ENCODE results near the gene PIK3CA.

PIK3CA gene

DNA sequence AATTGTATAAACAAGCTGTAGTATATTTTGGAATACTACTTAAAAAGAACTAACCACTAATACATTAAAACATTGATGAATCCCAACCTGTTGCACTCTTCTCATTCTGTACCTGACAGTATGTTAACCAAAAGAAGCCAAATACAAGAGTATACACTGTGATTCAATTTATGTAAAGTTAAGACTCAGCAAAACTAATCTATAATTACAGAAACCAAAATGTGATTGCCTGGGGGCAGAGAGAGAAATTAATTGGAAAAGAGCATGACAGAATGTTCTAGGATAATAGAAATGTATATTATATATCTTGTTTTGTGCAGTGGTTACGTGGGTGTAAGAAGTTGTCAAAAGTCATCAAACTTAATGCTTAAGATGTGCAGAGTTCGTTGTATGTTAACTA lies 31.1 kb downstream of the PIK3CA start:
- H3K36me3 ChIP-seq (ENCODE audit: insufficient read depth, low read length) = no peaks in the 10 kb centered on the region; the same call in 1 of the 2 replicates
- peak overlapping the region; percentile 14 for H3K4me3 ChIP-seq
- H3K9ac ChIP-seq (ENCODE audit: insufficient read length) = no peak overlapping the region
- TF ChIP-seq FOXP2 (optimal IDR thresholded peaks at IDR 0.05; ENCODE audit: control extremely low read depth, extremely low read length, insufficient read depth) (no peak), EZH2 (IDR thresholded peaks at IDR 0.05) (no peak), POLR2AphosphoS5 (IDR thresholded peaks at IDR 0.05; ENCODE audit: borderline replicate concordance, low read depth, low read length) (no peak; the same call in 1 of the 2 replicates)
- peak; percentile 89 for DNase-seq (ENCODE audit: low read depth, low spot score)
- H3K27ac ChIP-seq = peak overlapping the region; percentile 37
- H3K9me3 ChIP-seq (ENCODE audit: low read depth, low read length) = no peaks in the 10 kb centered on the region

DNA sequence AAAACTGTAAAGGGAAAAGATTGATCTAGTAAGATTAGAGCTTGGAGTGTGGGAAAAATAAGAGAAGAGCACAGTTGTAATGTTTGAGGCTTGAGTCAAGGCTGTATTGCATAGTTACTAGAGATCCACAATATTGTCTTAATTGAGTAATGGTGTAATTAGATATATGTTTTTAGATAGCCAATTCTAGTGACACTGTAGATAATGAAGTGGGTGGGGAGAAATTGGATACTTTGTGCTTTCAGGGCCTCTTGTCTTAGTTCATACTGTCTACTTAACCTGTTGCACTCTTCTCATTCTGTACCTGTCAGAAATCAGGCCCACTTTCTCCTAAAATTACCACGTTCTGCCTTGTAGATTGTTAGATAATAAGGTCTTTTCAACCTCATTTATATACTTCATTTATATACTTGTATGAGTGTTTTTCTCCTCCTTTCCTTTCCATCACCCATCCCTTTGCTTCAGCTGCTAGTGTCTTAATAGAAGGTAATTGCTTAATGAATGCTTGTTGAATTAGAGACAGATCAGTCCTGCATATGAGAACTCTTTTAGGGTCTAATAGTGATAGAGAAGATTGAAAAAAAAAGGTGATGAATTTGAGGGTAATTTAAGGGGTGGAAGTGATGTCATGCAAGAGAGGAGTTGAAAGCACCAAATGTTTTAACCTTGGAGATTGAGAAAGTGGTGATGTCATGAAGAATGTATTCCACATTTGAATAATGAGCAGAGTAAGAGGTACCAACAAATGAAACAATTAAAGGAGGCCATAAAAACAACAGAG lies 32.0 kb downstream of the PIK3CA start:
- Histone ChIP-seq H3K36me3 (ENCODE audit: insufficient read depth, low read length) (no peaks in the 10 kb centered on the region; the same call in 1 of the 2 replicates), H3K9ac (ENCODE audit: insufficient read length) (no peak overlapping the region), H3K4me3 (no peak overlapping the region), H3K27ac (peak overlapping the region; percentile 47), H3K9me3 (ENCODE audit: low read depth, low read length) (no peaks in the 10 kb centered on the region)
- no peak for TF ChIP-seq POLR2AphosphoS5 (IDR thresholded peaks at IDR 0.05; ENCODE audit: borderline replicate concordance, low read depth, low read length)
- no peak for TF ChIP-seq EZH2 (IDR thresholded peaks at IDR 0.05)
- TF ChIP-seq FOXP2 (optimal IDR thresholded peaks at IDR 0.05; ENCODE audit: control extremely low read depth, extremely low read length, insufficient read depth) = no peak
- DNase-seq (ENCODE audit: low read depth, low spot score) = no peak

DNA sequence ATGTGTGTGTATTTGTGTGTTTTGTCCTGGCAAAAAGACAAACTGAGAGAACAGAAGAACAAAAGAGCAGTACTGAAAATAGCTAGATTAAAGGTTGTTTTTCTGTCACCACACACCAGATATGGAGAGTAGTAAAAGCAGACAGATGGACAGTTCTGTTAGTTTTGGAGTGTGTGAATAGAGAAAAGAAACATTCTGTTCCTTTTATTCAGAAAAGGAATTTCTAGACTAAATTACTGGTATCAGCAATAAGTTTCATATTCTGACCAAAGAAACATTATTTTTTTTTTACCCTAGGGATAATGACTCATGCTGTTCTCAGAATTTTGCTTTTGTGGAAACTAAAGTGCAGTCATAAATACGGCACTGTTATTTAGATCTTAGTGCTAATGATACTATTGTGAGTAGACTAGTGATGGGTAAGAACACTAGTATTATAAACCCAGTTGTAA lies 32.9 kb downstream of the PIK3CA start:
- Histone ChIP-seq H3K36me3 (ENCODE audit: insufficient read depth, low read length) (no peaks in the 10 kb centered on the region; the same call in 1 of the 2 replicates), H3K9me3 (ENCODE audit: low read depth, low read length) (no peaks in the 10 kb centered on the region), H3K27ac (peak overlapping the region; percentile 47), H3K4me3 (0 out of 2 replicates have a peak overlapping the region, but pooled peaks have one; percentile 5), H3K9ac (ENCODE audit: insufficient read length) (no peak overlapping the region)
- no peak for TF ChIP-seq EZH2 (IDR thresholded peaks at IDR 0.05)
- no peak; the same call in 1 of the 2 replicates for TF ChIP-seq POLR2AphosphoS5 (IDR thresholded peaks at IDR 0.05; ENCODE audit: borderline replicate concordance, low read depth, low read length)
- TF ChIP-seq FOXP2 (optimal IDR thresholded peaks at IDR 0.05; ENCODE audit: control extremely low read depth, extremely low read length, insufficient read depth) = no peak
- DNase-seq (ENCODE audit: low read depth, low spot score) = no peak

DNA sequence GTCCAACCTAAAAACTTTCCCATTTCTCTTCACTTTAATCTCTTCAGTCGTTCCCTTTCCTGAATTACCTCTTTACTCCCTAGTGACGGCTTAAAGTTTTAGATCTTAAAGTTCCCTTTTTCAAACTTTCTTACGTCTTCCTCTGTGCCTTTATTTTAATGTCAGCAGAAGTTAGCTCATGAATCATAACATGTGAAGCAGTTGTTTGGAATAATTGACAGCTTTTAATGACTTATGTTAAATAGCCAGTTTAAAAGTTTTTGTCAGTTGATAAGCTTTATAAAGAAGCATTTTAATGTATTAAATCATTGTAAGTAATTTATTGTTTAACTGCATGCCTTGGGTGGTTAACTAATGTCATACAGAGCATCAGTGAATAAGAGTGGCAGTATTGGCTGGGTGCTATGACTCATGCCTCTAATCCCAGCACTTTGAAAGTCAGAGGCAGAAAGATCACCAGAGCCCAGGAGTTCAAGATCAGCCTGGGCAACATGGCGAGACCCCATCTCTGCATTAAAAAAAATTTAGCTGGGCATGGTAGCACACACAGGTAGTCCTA lies 33.9 kb downstream of the PIK3CA start:
- no peak overlapping the region for H3K27ac ChIP-seq
- no peak for TF ChIP-seq EZH2 (IDR thresholded peaks at IDR 0.05)
- no peak for TF ChIP-seq FOXP2 (optimal IDR thresholded peaks at IDR 0.05; ENCODE audit: control extremely low read depth, extremely low read length, insufficient read depth)
- no peak for TF ChIP-seq POLR2AphosphoS5 (IDR thresholded peaks at IDR 0.05; ENCODE audit: borderline replicate concordance, low read depth, low read length)
- DNase-seq (ENCODE audit: low read depth, low spot score) = no peak
- H3K4me3 ChIP-seq = no peak overlapping the region
- no peaks in the 10 kb centered on the region for H3K9me3 ChIP-seq (ENCODE audit: low read depth, low read length)
- no peaks in the 10 kb centered on the region for H3K36me3 ChIP-seq (ENCODE audit: insufficient read depth, low read length)
- no peak overlapping the region for H3K9ac ChIP-seq (ENCODE audit: insufficient read length)

- no peak overlapping the region for H3K9ac ChIP-seq (ENCODE audit: insufficient read length)
- H3K9me3 ChIP-seq (ENCODE audit: low read depth, low read length) = no peaks in the 10 kb centered on the region
These were observed 34.7 kb downstream of the PIK3CA start for GRCh38 chr3:179182902-179183301.

GRCh38 chr3:179184826-179185225 lies 36.7 kb downstream of the PIK3CA start:
- Histone ChIP-seq H3K9me3 (ENCODE audit: low read depth, low read length) (no peaks in the 10 kb centered on the region), H3K9ac (ENCODE audit: insufficient read length) (no peak overlapping the region), H3K27ac (no peak overlapping the region), H3K36me3 (ENCODE audit: insufficient read depth, low read length) (no peaks in the 10 kb centered on the region), H3K4me3 (no peak overlapping the region)
- DNase-seq (ENCODE audit: low read depth, low spot score) = no peak
- TF ChIP-seq FOXP2 (optimal IDR thresholded peaks at IDR 0.05; ENCODE audit: control extremely low read depth, extremely low read length, insufficient read depth) = no peak
- TF ChIP-seq EZH2 (IDR thresholded peaks at IDR 0.05) = no peak
- TF ChIP-seq POLR2AphosphoS5 (IDR thresholded peaks at IDR 0.05; ENCODE audit: borderline replicate concordance, low read depth, low read length) = no peak

More at GRCh38 chr3:179182902-179183301, 34.7 kb downstream of the PIK3CA start:
- no peak for DNase-seq (ENCODE audit: low read depth, low spot score)
- Histone ChIP-seq H3K4me3 (no peak overlapping the region), H3K36me3 (ENCODE audit: insufficient read depth, low read length) (no peaks in the 10 kb centered on the region), H3K27ac (no peak overlapping the region)
- no peak for TF ChIP-seq EZH2 (IDR thresholded peaks at IDR 0.05)
- TF ChIP-seq POLR2AphosphoS5 (IDR thresholded peaks at IDR 0.05; ENCODE audit: borderline replicate concordance, low read depth, low read length) = no peak
- TF ChIP-seq FOXP2 (optimal IDR thresholded peaks at IDR 0.05; ENCODE audit: control extremely low read depth, extremely low read length, insufficient read depth) = no peak

GRCh38 chr3:179186426-179186825 lies 38.3 kb downstream of the PIK3CA start:
- Histone ChIP-seq H3K9ac (ENCODE audit: insufficient read length) (no peak overlapping the region), H3K27ac (no peak overlapping the region), H3K4me3 (no peak overlapping the region), H3K9me3 (ENCODE audit: low read depth, low read length) (no peaks in the 10 kb centered on the region), H3K36me3 (ENCODE audit: insufficient read depth, low read length) (no peaks in the 10 kb centered on the region)
- no peak for TF ChIP-seq POLR2AphosphoS5 (IDR thresholded peaks at IDR 0.05; ENCODE audit: borderline replicate concordance, low read depth, low read length)
- no peak for TF ChIP-seq EZH2 (IDR thresholded peaks at IDR 0.05)
- TF ChIP-seq FOXP2 (optimal IDR thresholded peaks at IDR 0.05; ENCODE audit: control extremely low read depth, extremely low read length, insufficient read depth) = no peak
- no peak for DNase-seq (ENCODE audit: low read depth, low spot score)

DNA sequence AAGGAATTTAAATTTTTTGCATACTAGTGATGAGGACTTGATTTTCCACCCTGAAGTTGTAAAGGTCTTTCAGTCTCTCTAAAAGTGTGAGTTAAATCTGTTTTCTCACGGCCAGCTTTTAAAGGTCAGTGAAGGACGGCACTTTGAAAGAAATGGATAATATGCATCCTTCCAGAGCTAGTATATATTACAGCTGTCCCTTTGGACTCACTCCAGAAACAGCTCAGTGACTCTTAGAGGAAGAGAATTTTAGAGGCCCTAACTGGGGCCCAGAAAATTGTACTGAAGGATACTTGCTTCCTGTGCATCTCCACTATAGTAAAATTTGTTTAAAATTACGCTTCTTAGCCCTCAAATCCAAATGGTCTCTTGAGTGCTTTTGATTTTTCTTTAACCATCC lies 41.6 kb downstream of the PIK3CA start:
- Histone ChIP-seq H3K36me3 (ENCODE audit: insufficient read depth, low read length) (no peaks in the 10 kb centered on the region), H3K4me3 (peak overlapping the region; percentile 45), H3K9me3 (ENCODE audit: low read depth, low read length) (no peaks in the 10 kb centered on the region), H3K27ac (peak overlapping the region; percentile 75), H3K9ac (ENCODE audit: insufficient read length) (peak overlapping the region; percentile 16)
- TF ChIP-seq EZH2 (IDR thresholded peaks at IDR 0.05) = no peak
- no peak for TF ChIP-seq FOXP2 (optimal IDR thresholded peaks at IDR 0.05; ENCODE audit: control extremely low read depth, extremely low read length, insufficient read depth)
- no peak for TF ChIP-seq POLR2AphosphoS5 (IDR thresholded peaks at IDR 0.05; ENCODE audit: borderline replicate concordance, low read depth, low read length)
- no peak for DNase-seq (ENCODE audit: low read depth, low spot score)
